RWPE1 (cell line): ENCODE results near the gene JSRP1.
A peak's percentile ranks its signal among the peaks of the same experiment; 100 is the strongest.
"Not testable (repeated sequence)": the region's sequence is repeated elsewhere in the genome, so short reads cannot be mapped to it uniquely, and the experiment has no call there.

Experiments
- CTCF ChIA-PET: fragments of 350-600 bp; sonication (Branson Sonifier 250); formaldehyde crosslinking; extraction: SDS; loops from one replicate; lab custom pipeline; 2021; lab: Yijun Ruan, JAX
- POLR2A ChIA-PET: fragments of 400-600 bp; formaldehyde crosslinking; extraction: SDS; loops from one replicate; lab custom pipeline; 2020; ENCODE audit warnings: antibody characterized with exemption; ENCODE audit not compliant: low non-redundant PET; lab: Yijun Ruan, JAX
- DNase-seq: peaks from one replicate; pipeline ENCODE4 v3.0.0; 2012; ENCODE audit warnings: low spot score
- H3K27ac ChIP-seq: fragments of 450-650 bp; 2 replicates; pipeline ENCODE4 v1.5.1; 2017
- TF ChIP-seq, protein P1 (sequence below): fragments of 450-650 bp; conservative IDR thresholded peaks from 2 replicates; pipeline ENCODE4 v1.5.1; 2017; ENCODE audit warnings: low read depth, mild to moderate bottlenecking

Gene JSRP1

GRCh38 chr19:2282862-2283237, 26.6 kb upstream of the JSRP1 start:
- ChIA-PET POLR2A (interaction anchor here (0.6 kb wide), 1 partner anchor 11 kb away, joined by 3 read pairs; no protein-coding TSS in a partner anchor), CTCF (no interaction called here)
- TF ChIP-seq, protein P1, sequence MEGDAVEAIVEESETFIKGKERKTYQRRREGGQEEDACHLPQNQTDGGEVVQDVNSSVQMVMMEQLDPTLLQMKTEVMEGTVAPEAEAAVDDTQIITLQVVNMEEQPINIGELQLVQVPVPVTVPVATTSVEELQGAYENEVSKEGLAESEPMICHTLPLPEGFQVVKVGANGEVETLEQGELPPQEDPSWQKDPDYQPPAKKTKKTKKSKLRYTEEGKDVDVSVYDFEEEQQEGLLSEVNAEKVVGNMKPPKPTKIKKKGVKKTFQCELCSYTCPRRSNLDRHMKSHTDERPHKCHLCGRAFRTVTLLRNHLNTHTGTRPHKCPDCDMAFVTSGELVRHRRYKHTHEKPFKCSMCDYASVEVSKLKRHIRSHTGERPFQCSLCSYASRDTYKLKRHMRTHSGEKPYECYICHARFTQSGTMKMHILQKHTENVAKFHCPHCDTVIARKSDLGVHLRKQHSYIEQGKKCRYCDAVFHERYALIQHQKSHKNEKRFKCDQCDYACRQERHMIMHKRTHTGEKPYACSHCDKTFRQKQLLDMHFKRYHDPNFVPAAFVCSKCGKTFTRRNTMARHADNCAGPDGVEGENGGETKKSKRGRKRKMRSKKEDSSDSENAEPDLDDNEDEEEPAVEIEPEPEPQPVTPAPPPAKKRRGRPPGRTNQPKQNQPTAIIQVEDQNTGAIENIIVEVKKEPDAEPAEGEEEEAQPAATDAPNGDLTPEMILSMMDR: no peak

GRCh38 chr19:2282062-2282861, 26.0 kb upstream of the JSRP1 start, which contains the start of gene PEAK3:
PEAK3 (minus strand) TSS chr19:2282175; CDS start chr19:2280931, 1,244 bp downstream.
- ChIA-PET CTCF (no interaction called here), POLR2A (interaction anchor here (0.6 kb wide), 1 partner anchor 12 kb away, joined by 3 read pairs; no protein-coding TSS in a partner anchor)
- no peak within 1 kb of the TSS for H3K27ac ChIP-seq
- DNase-seq: no peak
- TF ChIP-seq, protein P1: no peak

More at GRCh38 chr19:2282862-2283237, 26.6 kb upstream of the JSRP1 start:
- no peak for DNase-seq
- no peak overlapping the region for H3K27ac ChIP-seq

- CTCF ChIA-PET, DNase-seq, H3K27ac ChIP-seq, POLR2A ChIA-PET: not testable (repeated sequence)
These were observed 25.2 kb upstream of the JSRP1 start for GRCh38 chr19:2281265-2282061.

DNA sequence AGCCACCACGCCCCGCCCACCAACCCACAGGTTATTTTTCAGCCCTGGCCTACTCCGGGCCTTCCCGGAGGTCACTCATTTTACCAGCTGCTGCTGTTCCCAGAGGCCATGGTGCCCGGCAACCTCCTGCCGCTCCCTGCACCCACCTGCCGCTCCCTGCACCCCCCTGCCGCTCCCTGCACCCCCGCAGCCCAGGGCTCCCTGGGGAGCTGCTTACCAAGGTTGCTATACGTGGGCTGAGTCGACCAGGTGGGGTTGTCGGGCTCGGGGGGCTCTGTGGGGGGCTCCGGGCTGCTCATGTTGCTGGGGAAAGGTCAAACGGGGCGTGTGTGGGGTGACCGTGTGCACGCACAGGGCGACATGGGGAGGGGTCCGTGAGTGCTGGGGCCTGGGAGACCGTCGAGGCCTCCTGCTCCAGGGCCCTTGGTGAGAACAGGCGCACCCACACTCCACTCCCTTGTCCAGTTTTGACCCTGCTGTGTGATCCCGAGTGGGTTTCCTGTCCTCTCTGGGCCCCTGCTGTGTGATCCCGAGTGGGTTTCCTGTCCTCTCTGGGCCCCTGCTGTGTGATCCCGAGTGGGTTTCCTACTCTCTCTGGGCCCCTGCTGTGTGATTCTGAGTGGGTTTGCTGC, 24.5 kb upstream of the JSRP1 start:
- no peak for DNase-seq
- POLR2A ChIA-PET: no interaction called here
- H3K27ac ChIP-seq: no peak overlapping the region
- CTCF ChIA-PET: no interaction called here
- TF ChIP-seq, protein P1: no peak

- TF ChIP-seq, protein P1: no peak
- no peak for DNase-seq
- H3K27ac ChIP-seq: no peak overlapping the region
- CTCF ChIA-PET: no interaction called here
- POLR2A ChIA-PET: interaction anchor here (1.0 kb wide), 1 partner anchor 8 kb away, joined by 3 read pairs; no protein-coding TSS in a partner anchor
These were observed 22.4 kb upstream of the JSRP1 start for GRCh38 chr19:2278459-2279158.

GRCh38 chr19:2277138-2277537, 20.9 kb upstream of the JSRP1 start:
- no peak for DNase-seq
- H3K27ac ChIP-seq: peak overlapping the region; percentile 94; the same call in 1 of the 2 replicates
- CTCF ChIA-PET: no interaction called here
- TF ChIP-seq, protein P1: no peak
- POLR2A ChIA-PET: no interaction called here
